ENCODE results near the gene TPCN1.
A peak's percentile ranks its signal among the peaks of the same experiment; 100 is the strongest.

TPCN1 gene

GRCh38 chr12:113333877-113334785 is 112.9 kb downstream of the TPCN1 start:
- no peak for DNase-seq (ENCODE audit: low read depth in 2 of 2)

GRCh38 chr12:113334786-113335539 is 113.7 kb downstream of the TPCN1 start, which contains the start of gene SLC8B1:
TSS of gene SLC8B1 (minus strand) at chr12:113335109. CDS start at chr12:113332878, 2,231 bp downstream.
- DNase-seq (ENCODE audit: low read depth in 2 of 2): peak; percentile 72 to 76

GRCh38 chr12:113339540-113339939 is 118.3 kb downstream of the TPCN1 start:
- DNase-seq (ENCODE audit: low read depth in 2 of 2): no peak

GRCh38 chr12:113340061-113340460 is 118.8 kb downstream of the TPCN1 start:
- DNase-seq (ENCODE audit: low read depth in 2 of 2): no peak

- no peak for DNase-seq (ENCODE audit: low read depth in 2 of 2)
These were observed 120.3 kb downstream of the TPCN1 start for GRCh38 chr12:113341535-113341934.

GRCh38 chr12:113345318-113345717 is 124.1 kb downstream of the TPCN1 start:
- DNase-seq (ENCODE audit: low read depth in 2 of 2): no peak

- no peak for DNase-seq (ENCODE audit: low read depth in 2 of 2)
These were observed 125.1 kb downstream of the TPCN1 start for GRCh38 chr12:113346353-113346752.

GRCh38 chr12:113347107-113347506 is 125.8 kb downstream of the TPCN1 start:
- no peak for DNase-seq (ENCODE audit: low read depth in 2 of 2)

GRCh38 chr12:113347892-113348291 is 126.6 kb downstream of the TPCN1 start:
- no peak for DNase-seq (ENCODE audit: low read depth in 2 of 2)

Measured in stimulated activated CD8-positive, alpha-beta memory T cell treated with anti-CD3 and anti-CD28 coated beads, Interleukin-15, amount 100 ng/mL, for 4 hours (primary cell).